ENCODE results near the gene ARID1B. TPM values are rescaled to one million over a fixed set of nuclear protein-coding genes. Genes with fewer than 3 reads are reported as not detected.

Gene ARID1B
- total RNA-seq, 1 experiment from 2014 or later = 35.6 TPM

DNA sequence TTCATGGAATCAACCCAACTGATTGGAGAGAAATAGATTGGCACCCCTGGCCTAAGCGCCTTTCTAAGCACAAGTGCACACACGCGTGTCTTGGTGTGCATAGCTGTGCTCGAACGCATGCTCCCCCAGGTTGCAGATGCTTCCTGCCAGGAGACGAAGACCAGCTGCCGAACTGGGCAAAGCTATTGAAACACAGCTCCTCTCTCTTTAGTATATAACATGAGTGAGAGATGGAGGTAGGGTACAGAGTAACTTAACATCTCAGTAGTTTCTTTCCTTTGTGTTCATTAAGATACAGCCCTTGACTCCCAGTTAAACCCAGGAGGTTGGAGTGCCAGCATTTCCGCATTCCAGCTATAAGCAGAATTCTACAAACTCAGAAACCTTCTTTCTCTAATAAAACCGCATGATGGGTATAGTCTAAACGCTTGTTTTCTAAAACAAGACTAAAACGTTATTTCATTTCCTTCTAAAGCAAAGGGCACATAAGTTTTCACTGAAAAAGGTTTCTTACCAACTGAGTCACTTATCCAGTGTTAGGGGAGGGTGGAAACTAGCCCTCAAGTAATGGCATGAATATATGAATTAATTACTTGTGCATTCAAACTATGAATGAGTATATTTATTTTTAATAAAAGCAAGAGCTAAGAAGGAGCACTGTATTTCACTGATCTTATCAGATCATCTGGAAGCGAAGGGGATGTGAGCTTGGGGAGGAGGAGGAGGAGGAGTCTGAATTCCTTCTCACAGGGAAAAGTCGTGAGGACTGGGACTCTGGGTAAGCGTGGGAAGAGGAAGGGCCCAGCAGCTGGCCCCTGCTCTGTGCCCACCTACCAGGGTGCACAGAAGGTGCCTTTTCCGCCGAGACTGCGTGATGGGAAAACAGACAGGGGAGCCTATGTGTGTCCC lies 367.0 kb downstream of the ARID1B start:
- no peak for TF ChIP-seq ZFX (IDR thresholded peaks at IDR 0.05)
- no peak for TF ChIP-seq TCF7L2 (IDR thresholded peaks at IDR 0.05; ENCODE audit: borderline replicate concordance, extremely low read depth, insufficient read depth, insufficient read length)
- no peak for TF ChIP-seq FOSL1 (IDR thresholded peaks at IDR 0.05; ENCODE audit: low read depth)
- no peak for TF ChIP-seq CBX3 (IDR thresholded peaks at IDR 0.05; ENCODE audit: low read depth)
- TF ChIP-seq MAX (IDR thresholded peaks at IDR 0.05) = no peak
- TF ChIP-seq POLR2AphosphoS5 (IDR thresholded peaks at IDR 0.05; ENCODE audit: low read depth, low read length) = no peak
- no peak for TF ChIP-seq ZNF274 (IDR thresholded peaks at IDR 0.05; ENCODE audit: low read depth, low read length)
- TF ChIP-seq SRF (IDR thresholded peaks at IDR 0.05; ENCODE audit: low read depth) = no peak
- TF ChIP-seq YY1 (IDR thresholded peaks at IDR 0.05; ENCODE audit: extremely low read depth, insufficient replicate concordance, low read depth, low read length) = no peak
- no peak for TF ChIP-seq CTCF (IDR thresholded peaks at IDR 0.05 in 2 of 3, conservative IDR thresholded peaks at IDR 0.05 in 1 of 3; ENCODE audit: borderline replicate concordance in 1 of 3, insufficient read depth in 1 of 3, low read depth in 2 of 3, low read length in 2 of 3)
- TF ChIP-seq EGR1 (IDR thresholded peaks at IDR 0.05; ENCODE audit: low read depth) = no peak
- no peak for TF ChIP-seq POLR2A (IDR thresholded peaks at IDR 0.05; ENCODE audit: borderline replicate concordance, extremely low read depth, insufficient read depth, insufficient read length)
- no peak for TF ChIP-seq SIN3A (IDR thresholded peaks at IDR 0.05; ENCODE audit: low read depth)
- TF ChIP-seq, protein P1, sequence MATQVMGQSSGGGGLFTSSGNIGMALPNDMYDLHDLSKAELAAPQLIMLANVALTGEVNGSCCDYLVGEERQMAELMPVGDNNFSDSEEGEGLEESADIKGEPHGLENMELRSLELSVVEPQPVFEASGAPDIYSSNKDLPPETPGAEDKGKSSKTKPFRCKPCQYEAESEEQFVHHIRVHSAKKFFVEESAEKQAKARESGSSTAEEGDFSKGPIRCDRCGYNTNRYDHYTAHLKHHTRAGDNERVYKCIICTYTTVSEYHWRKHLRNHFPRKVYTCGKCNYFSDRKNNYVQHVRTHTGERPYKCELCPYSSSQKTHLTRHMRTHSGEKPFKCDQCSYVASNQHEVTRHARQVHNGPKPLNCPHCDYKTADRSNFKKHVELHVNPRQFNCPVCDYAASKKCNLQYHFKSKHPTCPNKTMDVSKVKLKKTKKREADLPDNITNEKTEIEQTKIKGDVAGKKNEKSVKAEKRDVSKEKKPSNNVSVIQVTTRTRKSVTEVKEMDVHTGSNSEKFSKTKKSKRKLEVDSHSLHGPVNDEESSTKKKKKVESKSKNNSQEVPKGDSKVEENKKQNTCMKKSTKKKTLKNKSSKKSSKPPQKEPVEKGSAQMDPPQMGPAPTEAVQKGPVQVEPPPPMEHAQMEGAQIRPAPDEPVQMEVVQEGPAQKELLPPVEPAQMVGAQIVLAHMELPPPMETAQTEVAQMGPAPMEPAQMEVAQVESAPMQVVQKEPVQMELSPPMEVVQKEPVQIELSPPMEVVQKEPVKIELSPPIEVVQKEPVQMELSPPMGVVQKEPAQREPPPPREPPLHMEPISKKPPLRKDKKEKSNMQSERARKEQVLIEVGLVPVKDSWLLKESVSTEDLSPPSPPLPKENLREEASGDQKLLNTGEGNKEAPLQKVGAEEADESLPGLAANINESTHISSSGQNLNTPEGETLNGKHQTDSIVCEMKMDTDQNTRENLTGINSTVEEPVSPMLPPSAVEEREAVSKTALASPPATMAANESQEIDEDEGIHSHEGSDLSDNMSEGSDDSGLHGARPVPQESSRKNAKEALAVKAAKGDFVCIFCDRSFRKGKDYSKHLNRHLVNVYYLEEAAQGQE (IDR thresholded peaks at IDR 0.05; ENCODE audit: low read depth) = no peak
- TF ChIP-seq EZH2 (IDR thresholded peaks at IDR 0.05) = no peak
- TF ChIP-seq EZH2phosphoT487 (IDR thresholded peaks at IDR 0.05; ENCODE audit: borderline replicate concordance) = no peak
- TF ChIP-seq CEBPB (IDR thresholded peaks at IDR 0.05; ENCODE audit: low read depth) = no peak
- TF ChIP-seq JUND (IDR thresholded peaks at IDR 0.05) = no peak
- TF ChIP-seq ELF1 (IDR thresholded peaks at IDR 0.05; ENCODE audit: borderline replicate concordance, low read depth) = no peak
- no peak for DNase-seq (ENCODE audit: low read depth, low spot score)
- CTCF ChIA-PET = no interaction called here
- no peak overlapping the region for H3K4me2 ChIP-seq (ENCODE audit: low read length)
- POLR2A ChIA-PET = no interaction called here
- no peaks in the 10 kb centered on the region for H3K9me3 ChIP-seq (ENCODE audit: control insufficient read depth in 1 of 2, insufficient read depth in 1 of 2, low read depth in 1 of 2, low read length in 2 of 2)
- no peaks in the 10 kb centered on the region for H4K20me1 ChIP-seq (ENCODE audit: insufficient read depth)
- H3K36me3 ChIP-seq (ENCODE audit: control insufficient read depth in 1 of 2, insufficient read depth in 2 of 2, low read length in 2 of 2) = no peaks in the 10 kb centered on the region
- H3K27ac ChIP-seq (ENCODE audit: low read depth, low read length) = no peak overlapping the region
- no peaks in the 10 kb centered on the region for H3K79me2 ChIP-seq (ENCODE audit: insufficient read depth, low read length)
- H3K27me3 ChIP-seq (ENCODE audit: insufficient read depth, low read length) = no peaks in the 10 kb centered on the region
- H2AFZ ChIP-seq (ENCODE audit: low read depth, low read length, poor library complexity, severe bottlenecking) = no peak overlapping the region
- no peak for ATAC-seq
- intact Hi-C loops (cut with micrococcal nuclease) = loop anchor here (10.0 kb wide), 1 partner anchor 131 kb away; no protein-coding TSS in a partner anchor
- H3K9ac ChIP-seq (ENCODE audit: low read length) = no peak overlapping the region
- no TSS peak for BruUV-seq (replicated peaks)
- peaks cover 12 to 14% of the 10 kb centered on the region in 2 experiments for H3K4me1 ChIP-seq (ENCODE audit: control insufficient read depth in 1 of 2, insufficient read depth in 2 of 2, low read length in 2 of 2)
- H3K9me2 ChIP-seq (ENCODE audit: insufficient read depth) = no peaks in the 10 kb centered on the region
- RAD21 ChIA-PET (ENCODE audit: low non-redundant PET in 1 of 2, low total read pairs in 2 of 2, uncharacterized antibody in 2 of 2, unreplicated experiment in 2 of 2) = no interaction called here
- H3K4me3 ChIP-seq (replicated peaks in 1 of 2; ENCODE audit: low read depth in 1 of 2, low read length in 2 of 2) = no peak overlapping the region
